WI38 (cell line): ENCODE results near the gene CNTFR.

ENCODE experiments used
- H3K4me3 ChIP-seq: 2 replicates; pipeline ENCODE4 v1.5.1; 2011; ENCODE audit warnings: low read depth, mild to moderate bottlenecking, control low read depth, low read length
- TF ChIP-seq, protein P1 (sequence below): IDR thresholded peaks from 2 replicates; pipeline ENCODE4 v1.5.1; 2012; ENCODE audit warnings: low read depth, mild to moderate bottlenecking, control low read depth, low read length

Gene CNTFR

DNA sequence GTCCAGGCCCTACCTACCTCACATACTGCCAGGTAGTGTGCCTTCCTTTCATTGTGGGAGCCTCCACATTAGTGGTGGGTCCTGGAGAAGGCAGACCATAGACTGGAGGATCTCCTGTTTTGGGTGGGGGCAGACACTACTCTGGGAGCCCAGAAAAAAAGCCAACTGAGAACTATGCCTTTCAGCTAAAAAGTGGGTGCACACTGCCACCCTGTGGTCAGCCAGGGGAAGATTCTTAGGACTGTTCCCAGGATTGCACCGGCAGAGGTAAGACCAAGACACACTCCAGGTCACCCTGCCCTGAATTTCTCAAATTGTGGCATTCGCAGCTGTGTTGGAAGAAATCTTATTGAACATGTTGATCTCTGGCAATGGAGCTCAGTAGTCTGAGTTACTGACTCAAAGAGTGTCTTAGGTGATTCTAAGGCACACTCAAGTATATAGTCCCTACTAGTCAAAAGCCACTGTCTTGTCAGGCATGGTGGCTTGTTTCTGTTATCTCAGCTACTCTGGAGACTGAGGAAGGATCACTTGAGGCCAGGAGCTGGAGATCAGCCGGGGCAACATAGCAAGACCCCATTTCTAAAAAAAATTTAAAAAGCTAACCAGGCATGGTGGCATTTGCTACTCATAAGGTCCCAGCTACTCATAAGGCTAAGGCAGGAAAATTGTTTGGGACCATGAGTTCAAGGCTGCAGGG, 44.5 kb upstream of the CNTFR start:
- H3K4me3 ChIP-seq, result no peak overlapping the region
- TF ChIP-seq, protein P1, sequence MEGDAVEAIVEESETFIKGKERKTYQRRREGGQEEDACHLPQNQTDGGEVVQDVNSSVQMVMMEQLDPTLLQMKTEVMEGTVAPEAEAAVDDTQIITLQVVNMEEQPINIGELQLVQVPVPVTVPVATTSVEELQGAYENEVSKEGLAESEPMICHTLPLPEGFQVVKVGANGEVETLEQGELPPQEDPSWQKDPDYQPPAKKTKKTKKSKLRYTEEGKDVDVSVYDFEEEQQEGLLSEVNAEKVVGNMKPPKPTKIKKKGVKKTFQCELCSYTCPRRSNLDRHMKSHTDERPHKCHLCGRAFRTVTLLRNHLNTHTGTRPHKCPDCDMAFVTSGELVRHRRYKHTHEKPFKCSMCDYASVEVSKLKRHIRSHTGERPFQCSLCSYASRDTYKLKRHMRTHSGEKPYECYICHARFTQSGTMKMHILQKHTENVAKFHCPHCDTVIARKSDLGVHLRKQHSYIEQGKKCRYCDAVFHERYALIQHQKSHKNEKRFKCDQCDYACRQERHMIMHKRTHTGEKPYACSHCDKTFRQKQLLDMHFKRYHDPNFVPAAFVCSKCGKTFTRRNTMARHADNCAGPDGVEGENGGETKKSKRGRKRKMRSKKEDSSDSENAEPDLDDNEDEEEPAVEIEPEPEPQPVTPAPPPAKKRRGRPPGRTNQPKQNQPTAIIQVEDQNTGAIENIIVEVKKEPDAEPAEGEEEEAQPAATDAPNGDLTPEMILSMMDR, result peak; percentile 83

DNA sequence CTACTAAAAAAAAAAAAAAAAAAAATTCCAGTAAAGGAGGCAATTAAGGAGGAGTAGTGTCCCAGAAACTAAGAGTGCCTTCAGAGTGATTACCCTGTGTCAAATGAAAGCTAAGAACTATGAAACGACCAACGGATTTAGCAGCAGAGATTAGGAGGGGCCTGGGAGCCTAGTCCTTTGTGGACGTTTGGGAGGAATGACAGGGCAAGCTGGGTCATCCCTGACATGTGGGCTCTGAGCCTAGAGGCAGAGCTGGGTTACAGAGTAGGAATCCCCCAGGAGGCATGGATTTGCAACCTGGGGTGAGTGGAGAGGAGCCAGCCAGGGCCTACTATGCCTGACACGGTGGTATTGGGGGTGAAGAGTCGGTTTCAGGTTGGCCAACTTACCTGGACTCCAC, 43.6 kb upstream of the CNTFR start:
- TF ChIP-seq, protein P1, result no peak
- H3K4me3 ChIP-seq, result no peak overlapping the region

DNA sequence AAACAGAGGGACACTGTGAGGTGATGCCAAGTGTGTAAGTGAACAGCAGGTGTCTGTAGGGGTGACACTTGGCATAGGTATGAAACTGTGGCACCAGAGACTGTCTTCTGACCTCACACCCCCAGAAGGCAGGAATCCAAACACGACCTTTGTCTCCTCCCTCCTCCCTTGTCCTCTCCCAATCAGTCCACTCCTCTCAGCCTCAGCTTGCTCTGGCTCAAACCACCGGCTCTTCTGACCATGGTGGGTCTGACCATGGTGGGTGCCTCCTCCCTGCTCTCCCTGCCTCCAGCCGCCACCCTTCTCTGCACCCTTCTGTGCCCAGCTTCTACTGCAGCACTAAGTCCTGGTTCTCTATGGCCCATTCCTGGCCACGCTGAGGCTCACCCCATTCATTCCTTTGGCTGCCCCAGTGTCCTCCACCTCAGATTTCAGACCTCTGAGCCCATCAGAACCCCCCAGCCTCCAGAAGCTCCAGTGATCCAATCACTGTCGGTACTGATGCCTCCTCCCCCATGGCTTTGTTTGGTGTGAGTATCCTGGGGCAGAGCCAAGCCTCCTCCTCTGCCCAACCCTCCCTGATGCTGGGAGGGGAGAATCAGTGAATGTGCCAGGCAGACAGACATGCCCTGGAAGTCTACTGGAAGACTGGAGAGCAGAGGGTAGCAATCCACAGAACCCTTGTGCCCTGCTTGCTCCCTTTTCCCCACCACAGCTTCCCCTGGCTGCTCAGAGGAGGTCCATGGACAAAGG, 41.1 kb upstream of the CNTFR start:
- TF ChIP-seq, protein P1, result no peak
- H3K4me3 ChIP-seq, result no peak overlapping the region

DNA sequence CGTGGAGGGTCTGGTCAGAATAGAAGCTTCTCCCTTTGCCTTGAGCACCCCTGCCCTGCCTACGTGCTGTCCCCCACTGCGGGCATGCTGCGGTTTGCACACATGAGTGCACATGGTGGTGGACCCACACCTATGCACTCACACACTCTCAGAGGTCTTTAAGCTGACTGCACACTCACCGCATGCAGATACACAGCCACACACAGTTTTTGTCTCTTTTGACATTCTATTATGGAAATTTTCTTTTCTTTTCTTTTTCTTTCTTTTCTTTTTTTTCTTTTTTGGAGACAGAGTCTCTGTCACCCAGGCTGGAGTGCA, 39.9 kb upstream of the CNTFR start:
- TF ChIP-seq, protein P1, result no peak
- H3K4me3 ChIP-seq, result no peak overlapping the region

DNA sequence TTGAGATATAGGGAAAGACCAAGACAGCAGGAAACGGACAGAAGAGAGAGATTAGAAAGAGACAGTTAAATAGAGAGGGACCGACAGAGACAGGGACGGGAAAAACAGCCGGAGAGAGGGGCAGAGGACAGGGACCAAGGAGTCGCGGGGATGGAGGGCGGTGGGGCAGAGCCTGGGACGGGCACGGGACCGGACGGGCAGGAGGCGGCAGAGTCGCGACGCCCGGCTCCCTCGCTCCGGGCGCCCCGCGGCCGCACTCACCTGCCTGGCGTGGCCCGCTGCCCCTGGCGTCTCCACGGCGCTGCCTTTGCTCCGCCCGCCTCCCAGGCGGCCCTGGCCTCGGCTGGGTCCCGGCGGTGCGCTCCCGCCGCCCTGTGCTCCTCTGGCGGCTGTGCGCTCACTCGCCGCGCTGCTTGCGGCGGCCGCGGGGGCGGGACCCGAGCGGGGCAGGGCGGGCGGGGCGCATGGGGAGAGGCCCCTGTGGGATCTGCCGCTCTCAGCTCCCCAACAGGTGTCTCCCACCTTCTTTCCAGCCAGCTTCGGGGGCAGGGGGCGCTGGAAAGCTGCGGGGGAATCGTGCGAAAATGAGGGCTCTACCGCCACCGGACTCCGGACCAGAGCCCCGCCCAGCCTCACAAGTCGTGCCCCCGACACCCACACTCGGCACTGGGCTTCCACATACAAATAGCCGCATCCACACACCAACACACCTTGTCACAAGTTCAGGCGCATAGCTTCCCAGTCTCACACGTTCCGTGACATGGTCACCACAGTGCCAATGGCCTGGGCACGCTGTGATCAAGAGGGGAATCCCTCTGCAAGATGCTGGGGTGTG, 39.3 kb upstream of the CNTFR start, which contains the start of gene ARID3C:
Gene ARID3C, minus strand, starts transcription at position 411 of the 835 bp plus-strand sequence. CDS start 1,052 bp downstream, outside the sequence.
- TF ChIP-seq, protein P1, result no peak
- H3K4me3 ChIP-seq, result peak within 1 kb of the TSS; percentile 29; the same call in 1 of the 2 replicates

DNA sequence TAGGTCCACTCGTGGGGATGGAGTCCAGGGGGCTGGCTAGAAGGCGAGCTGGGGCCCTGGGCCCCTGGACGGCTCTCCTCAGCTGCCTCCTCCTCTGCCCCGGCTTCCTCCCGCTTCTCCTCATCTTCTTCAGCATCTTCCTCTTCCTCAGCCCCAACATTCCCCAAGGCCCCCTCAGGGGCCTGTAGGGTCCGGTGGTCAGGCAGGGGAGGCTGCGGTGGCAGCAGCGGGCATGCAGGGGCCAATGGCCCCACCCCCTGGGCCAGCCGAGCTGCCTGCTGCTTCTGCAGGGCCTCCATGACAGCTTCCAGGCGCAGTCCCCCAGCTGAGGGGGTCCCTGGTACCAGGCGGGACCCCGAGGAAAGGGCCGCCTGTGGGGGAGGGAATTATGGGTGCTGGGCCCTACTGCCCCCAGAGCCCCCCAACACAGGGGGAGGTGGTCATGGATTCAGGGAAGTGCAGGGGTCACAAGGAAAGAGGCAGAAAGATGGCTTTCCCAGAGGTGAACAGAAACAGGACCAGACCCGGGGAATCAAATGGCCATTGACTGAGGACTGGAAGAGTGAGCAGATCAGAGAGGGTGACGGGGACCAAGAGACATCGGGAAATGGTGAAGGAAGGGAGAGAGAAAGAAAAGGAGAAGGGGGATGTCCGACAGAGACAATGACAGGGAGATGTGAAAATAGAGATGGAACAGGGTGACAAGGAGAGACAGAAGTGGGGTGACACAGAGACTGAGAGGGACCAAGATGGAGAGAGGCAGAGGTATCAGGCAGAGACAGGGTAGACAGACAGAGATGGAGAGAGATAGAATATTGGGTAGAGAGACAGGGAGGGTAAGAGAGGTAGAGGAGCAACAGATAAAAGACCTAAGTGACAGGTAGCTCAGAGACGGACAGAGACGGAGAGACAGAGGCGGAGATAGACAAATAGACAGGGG, 38.5 kb upstream of the CNTFR start:
- TF ChIP-seq, protein P1, result no peak
- H3K4me3 ChIP-seq, result no peak overlapping the region
